ENCODE results near the gene FAM47C.
"Not testable (repeated sequence)": the region's sequence is repeated elsewhere in the genome, so short reads cannot be mapped to it uniquely, and the experiment has no call there.

FAM47C gene

GRCh38 chrX:37008182-37008581 is at the start of gene FAM47C:
FAM47C (plus strand) TSS chrX:37008366; CDS start chrX:37008411, 45 bp downstream.
- DNase-seq (ENCODE audit: low read depth in 2 of 2), result not testable (repeated sequence)

DNA sequence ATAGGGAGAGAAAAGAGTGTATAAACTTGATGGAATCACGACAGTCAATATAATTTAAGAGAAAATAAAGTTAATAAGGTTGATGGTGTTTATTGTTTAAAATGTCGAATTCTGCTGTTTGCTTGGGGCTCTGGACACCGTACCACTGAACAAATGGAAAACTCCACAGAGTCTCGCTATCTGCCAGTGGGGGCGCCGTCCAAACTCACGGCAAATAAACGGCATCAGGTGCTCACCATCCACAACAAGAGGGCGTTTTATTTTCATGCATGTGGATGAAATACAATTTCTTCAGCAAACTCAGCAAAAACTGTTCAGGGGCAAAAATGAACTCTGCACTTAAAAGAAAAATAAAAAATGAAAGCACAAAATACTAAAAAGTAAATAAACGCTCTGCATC is 46.6 kb upstream of the FAM47C start:
- DNase-seq (ENCODE audit: low read depth in 2 of 2), result no peak

DNA sequence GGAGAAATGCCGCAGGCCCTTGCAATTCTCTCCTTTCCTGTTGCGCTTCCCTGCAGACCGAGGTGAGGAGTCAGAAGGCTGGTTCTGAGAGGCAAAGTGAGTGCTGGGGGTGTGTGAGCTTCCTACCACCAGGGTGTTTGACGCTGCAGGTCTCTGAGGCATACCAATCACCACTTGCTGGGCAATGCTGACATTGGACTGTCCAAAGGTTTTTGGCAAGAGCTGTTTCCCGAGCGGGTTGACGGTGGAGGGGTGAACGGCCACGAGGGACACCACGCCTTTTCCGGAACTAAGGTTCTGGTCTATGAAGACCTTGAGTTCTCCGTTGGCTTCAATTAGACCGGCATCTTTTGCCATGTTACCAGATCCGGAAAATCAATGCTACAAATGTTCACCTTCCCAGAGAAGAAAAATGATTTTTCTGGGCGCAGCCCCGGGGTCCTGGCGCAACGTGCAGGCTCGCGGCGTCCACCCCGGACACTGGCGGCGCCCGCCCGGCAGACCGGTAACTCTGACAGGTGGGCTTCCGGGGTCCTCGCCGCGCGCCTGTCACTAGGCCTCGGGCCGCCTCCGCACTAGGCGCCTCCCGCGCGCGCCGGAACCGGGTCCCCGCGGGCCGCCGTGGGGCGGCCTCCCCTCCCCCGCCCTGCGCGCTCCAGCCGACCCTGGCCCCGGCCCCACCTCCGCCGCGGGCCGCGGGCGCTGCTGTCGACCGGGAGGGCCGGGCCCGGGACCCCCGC is 44.9 kb upstream of the FAM47C start:
- DNase-seq (ENCODE audit: low read depth in 2 of 2), result no peak

- no peak for DNase-seq (ENCODE audit: low read depth in 2 of 2)
These were observed 44.3 kb upstream of the FAM47C start for GRCh38 chrX:36963852-36964251.

- no peak for DNase-seq (ENCODE audit: low read depth in 2 of 2)
These were observed 34.6 kb upstream of the FAM47C start for GRCh38 chrX:36973575-36973974.

DNA sequence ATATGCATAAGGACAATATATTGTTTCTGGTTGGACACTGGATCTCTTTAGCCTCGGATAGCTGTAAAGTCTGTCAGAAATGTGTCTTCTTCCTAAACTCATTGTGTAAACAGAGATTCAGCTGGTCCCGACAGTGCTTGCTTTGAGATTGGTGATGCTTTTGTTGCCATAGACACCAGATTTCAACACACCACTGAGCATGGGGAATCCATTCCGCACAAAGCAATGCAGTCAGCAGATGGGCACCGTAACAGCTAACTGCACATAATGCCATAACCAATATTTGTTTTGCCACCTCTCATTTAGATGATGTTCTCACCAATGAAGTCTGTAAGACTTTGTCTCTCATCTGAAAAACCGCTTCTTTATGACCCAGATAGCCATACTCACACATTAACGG is 33.3 kb upstream of the FAM47C start:
- no peak for DNase-seq (ENCODE audit: low read depth in 2 of 2)

- no peak for DNase-seq (ENCODE audit: low read depth in 2 of 2)
These were observed 29.3 kb upstream of the FAM47C start for GRCh38 chrX:36978886-36979285.

- no peak for DNase-seq (ENCODE audit: low read depth in 2 of 2)
These were observed 24.3 kb upstream of the FAM47C start for GRCh38 chrX:36983831-36984230.

DNA sequence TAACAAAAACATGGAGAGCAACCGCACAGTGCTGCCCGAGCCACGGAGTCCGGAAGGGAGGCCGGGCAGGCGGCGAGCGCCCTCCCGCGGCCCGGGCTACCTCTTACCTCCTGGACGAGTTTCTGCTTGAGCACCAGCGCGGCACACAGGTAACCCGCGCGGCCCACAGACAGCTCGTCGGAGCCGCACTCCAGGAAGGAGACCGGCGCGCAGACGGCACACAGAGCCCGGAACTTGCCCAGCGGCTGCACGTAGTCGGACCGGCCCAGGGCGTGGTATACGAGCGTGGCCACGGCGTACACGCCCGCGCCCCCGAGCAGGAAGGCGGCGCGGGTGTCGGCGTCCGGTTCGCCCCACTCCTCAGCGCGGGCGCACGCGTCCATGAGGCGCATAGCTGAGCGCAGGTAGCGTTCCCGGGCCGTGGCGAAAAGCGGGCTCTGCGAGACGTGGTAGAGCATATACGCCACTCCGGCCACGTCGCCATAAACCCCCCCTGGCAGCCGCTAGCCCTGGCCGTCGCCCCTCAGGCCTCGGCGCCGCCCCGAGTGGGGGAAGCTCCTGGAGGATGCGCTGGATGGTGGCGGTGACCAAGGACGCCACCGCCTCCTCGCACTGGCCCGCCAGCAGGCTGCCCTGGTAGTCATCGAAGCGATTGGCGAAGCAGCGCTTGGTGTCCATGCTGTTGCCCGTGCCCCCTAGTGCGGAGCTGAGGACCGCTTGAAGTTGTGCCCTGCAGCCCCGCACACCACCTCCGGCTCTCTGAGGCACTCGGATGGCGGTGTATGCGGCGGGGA is 22.6 kb upstream of the FAM47C start:
- not testable (repeated sequence) for DNase-seq (ENCODE audit: low read depth in 2 of 2)

- DNase-seq (ENCODE audit: low read depth in 2 of 2), result no peak
These were observed 21.9 kb upstream of the FAM47C start for GRCh38 chrX:36986231-36986630.

DNA sequence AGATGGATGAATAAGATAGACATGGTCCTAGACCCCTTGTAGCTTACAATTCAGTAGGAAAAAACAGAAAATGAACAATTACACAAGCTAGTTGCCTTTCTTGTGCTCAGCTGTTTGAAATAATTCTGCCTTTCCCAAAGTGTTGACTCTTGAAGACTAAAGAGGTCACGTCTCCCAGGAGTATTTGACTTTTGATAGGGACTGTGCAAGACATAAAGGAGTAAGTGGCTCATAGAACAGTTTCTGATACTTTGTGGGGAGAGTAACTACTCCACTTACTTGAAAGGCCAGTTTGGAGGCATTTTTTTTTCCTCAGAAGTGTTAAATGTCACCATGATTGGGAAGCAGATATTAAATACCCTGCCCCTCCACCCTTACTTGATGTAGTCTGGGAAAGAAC is 21.0 kb upstream of the FAM47C start:
- DNase-seq (ENCODE audit: low read depth in 2 of 2), result not testable (repeated sequence)

DNA sequence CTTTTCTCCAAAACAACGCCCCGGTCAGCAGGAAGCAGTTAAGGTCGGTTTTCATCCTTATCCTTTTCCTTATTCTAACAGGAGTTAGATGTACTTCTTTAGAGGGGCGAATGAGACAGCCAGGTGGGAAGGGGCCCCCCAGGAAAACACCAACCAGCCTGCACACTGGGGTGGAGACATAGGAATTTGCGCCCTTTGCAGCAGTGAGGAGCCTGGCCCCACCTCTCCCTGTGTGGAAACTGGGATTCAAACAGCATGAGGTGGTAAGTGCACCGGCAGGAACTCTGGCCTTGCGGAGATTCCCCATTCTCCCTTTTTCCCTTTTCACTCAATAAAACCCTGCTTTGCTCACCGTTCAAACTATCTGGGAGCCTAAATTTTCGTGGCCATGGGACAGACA is 8.0 kb upstream of the FAM47C start:
- DNase-seq (ENCODE audit: low read depth in 2 of 2), result no peak

DNA sequence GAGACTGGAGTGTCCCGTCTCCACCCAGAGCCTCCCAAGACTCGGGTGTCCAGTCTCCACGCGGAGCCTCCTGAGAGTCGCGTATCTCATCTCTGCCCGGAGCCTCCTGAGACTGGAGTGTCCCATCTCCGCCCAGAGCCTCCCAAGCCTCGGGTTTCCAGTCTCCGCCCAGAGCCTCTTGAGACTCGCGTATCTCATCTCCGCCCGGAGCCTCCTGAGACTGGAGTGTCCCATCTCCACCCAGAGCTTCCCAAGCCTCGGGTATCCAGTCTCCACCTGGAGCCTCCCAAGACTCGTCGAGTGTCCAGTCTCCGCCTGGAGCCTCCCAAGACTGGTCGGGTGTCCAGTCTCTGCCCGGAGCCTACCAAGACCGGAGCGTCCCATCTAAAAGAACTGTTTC is 2.3 kb downstream of the FAM47C start:
- no peak for DNase-seq (ENCODE audit: low read depth in 2 of 2)

- DNase-seq (ENCODE audit: low read depth in 2 of 2), result not testable (repeated sequence)
These were observed 26.1 kb downstream of the FAM47C start for GRCh38 chrX:37034260-37034659.

DNA sequence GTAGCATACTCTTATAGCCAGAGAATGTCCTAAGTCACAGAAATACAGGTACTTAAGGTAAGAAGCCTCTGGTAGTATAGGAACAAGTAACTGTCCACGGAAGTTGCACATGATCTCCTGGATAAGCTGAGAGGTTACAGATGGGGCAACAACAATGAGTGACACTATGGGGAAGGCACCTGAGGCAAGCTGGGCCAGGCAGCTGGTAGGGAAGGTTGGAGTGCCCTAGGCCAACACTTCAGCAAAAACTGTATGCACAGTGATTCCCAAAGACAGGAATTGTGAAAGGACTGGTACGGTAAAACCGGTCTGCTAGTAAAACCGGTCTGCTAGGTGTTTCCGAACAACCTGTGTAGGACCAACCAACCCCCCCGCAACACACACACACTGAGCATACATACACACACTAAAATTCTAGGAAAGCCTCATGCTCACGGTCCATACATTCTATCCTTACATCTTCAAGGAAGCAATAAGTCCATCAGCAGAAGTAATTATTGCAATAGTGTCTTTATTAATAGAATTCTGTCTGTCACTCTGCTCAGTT is 28.6 kb downstream of the FAM47C start:
- not testable (repeated sequence) for DNase-seq (ENCODE audit: low read depth in 2 of 2)

- not testable (repeated sequence) for DNase-seq (ENCODE audit: low read depth in 2 of 2)
These were observed 30.6 kb downstream of the FAM47C start for GRCh38 chrX:37038814-37039213.

DNA sequence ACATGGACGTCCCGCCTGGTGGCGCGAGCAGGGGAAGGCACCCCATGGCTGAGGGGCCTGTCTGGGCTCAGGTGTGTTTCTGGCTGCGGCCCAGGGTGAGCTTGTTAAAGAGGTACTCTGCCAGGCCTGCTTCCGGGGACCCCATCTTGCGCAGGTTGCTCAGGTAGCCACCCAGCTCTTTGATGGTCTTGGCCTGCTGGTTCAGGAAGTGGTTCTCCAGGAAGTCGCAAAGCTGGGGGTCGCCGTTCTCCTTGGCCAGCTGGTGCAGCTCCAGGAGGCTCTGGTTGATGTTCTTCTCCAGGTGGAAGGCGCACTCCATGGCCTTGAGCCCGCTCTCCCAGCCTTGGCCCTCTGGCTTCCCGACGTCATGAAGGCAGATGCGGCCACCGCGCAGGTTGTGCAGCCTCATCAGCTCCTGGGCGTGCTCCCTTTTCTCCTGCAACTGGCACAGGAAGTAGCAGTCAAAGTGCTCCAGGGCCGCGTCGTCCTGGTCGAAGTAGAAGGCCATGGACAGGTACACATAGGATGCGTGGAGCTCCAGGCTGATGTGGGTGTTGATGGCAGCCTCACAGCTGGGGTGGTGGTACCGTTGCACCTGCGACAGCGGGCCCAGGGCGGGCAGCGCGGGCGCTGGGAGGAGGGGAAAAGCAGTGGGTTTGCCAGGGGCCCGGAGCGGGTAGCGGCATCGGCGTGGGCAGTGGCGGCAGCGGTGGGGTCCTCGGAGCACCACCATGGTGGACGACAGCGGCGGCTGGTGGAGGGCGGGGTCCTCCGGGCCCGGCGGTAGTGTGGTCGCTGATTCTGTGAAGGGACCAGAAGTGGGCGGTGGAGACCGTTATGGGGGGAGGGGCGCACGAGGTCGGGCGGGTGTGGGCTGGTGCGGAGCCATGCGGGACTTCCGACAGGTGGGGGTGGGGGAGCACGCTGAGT is 35.1 kb downstream of the FAM47C start:
- not testable (repeated sequence) for DNase-seq (ENCODE audit: low read depth in 2 of 2)

- no peak for DNase-seq (ENCODE audit: low read depth in 2 of 2)
These were observed 39.6 kb downstream of the FAM47C start for GRCh38 chrX:37047776-37048175.

DNA sequence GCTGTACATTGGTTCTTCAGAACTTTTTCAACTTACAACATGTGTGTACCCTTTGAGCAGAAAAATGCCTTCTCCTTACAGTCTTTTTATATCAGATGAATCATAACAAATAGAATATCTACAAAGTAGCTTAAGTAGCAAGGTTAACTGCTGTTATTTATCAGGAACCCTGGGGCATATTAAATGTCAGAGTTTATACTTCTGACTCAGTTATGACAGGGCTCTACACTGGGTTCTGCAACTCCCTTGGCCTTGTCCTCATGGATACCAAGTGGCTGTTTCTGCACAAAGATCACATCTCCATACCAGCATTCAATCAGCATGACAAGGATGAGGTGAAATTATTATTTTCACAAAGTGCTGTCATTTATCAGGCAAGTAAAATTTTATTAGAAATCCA is 49.4 kb downstream of the FAM47C start:
- DNase-seq (ENCODE audit: low read depth in 2 of 2), result not testable (repeated sequence)

GRCh38 chrX:37060999-37061398 is 52.8 kb downstream of the FAM47C start:
- DNase-seq (ENCODE audit: low read depth in 2 of 2), result no peak

Data from stimulated activated CD8-positive, alpha-beta memory T cell treated with anti-CD3 and anti-CD28 coated beads, Interleukin-2, amount 100 ng/mL, for 1 hour (primary cell).